Measurements from ENCODE around the gene SPPL2B. TPM values are rescaled to one million over a fixed set of nuclear protein-coding genes. Genes with fewer than 3 reads are reported as not detected.

SPPL2B gene
- polyA plus RNA-seq, 1 donor from 2014 or later = 68.7 TPM

DNA sequence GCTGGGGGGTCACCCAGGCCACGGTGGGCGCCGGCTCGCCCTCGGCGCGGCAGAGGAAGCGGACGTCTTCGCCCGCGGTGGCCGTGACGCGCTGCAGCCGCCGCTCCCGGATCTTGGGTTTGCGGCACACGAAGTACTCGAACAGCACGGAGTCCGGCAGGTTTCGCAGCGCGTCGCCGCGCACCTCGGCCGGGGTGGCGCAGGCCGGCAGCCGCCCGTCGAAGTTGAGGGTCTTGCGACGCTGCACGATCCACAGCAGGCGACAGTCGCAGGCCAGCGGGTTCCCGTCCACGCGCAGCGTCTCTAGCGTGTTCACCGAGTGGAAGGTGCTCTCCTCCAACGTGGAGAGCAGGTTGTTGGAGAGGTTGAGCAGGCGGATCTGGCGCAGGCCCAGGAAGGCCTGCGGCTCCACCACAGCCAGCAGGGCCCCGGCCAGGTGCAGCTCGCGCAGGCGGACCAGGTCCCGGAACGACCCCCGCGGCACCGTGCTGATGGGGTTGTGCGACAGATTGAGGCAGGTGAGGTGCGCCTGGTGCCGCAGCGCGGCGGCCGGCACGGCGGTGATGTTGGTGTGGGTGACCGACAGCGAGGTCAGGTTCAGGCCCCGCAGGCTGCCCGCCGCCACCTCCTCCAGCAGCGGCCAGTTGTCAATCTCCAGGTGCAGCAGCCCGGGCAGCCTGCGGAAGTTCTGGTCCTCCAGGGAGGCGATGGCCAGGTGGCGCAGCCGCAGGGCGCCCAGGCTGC is 37.9 kb upstream of the SPPL2B start:
- Histone ChIP-seq H4K20me1 (ENCODE audit: insufficient read depth) (no peaks in the 10 kb centered on the region), H3K27ac (ENCODE audit: low read length) (no peak overlapping the region), H3K27me3 (ENCODE audit: insufficient read depth, low read depth, low read length) (peaks cover 56% of the 10 kb centered on the region), H3K36me3 (ENCODE audit: insufficient read depth, low read length) (no peaks in the 10 kb centered on the region), H3K9me3 (ENCODE audit: low read length) (no peaks in the 10 kb centered on the region), H3K9ac (ENCODE audit: low read length) (peak overlapping the region; percentile 23), H3K9me2 (ENCODE audit: insufficient read depth, low read length) (no peaks in the 10 kb centered on the region), H3K4me2 (ENCODE audit: low read length) (peak overlapping the region; percentile 62), H3K4me3 (ENCODE audit: low read length) (peak overlapping the region; percentile 69), H3F3A (ENCODE audit: insufficient read depth, low read length, poor library complexity, severe bottlenecking) (no peaks in the 10 kb centered on the region), H2AFZ (ENCODE audit: low read depth, low read length) (no peak overlapping the region), H3K79me2 (replicated peaks; ENCODE audit: insufficient read depth, low read length) (no peaks in the 10 kb centered on the region)
- TF ChIP-seq EZH2 (IDR thresholded peaks at IDR 0.05; ENCODE audit: borderline replicate concordance, insufficient read depth, low read length, poor library complexity, severe bottlenecking) (no peak), SMC3 (conservative IDR thresholded peaks at IDR 0.05; ENCODE audit: poor library complexity) (no peak), RAD21 (conservative IDR thresholded peaks at IDR 0.05) (no peak), POLR2AphosphoS5 (IDR thresholded peaks at IDR 0.05) (no peak), MXI1 (conservative IDR thresholded peaks at IDR 0.05; ENCODE audit: poor library complexity, severe bottlenecking) (no peak), EP300 (conservative IDR thresholded peaks at IDR 0.05; ENCODE audit: poor library complexity, severe bottlenecking) (no peak), TAF1 (IDR thresholded peaks at IDR 0.05; ENCODE audit: low read depth) (no peak)
- TF ChIP-seq, protein P1, sequence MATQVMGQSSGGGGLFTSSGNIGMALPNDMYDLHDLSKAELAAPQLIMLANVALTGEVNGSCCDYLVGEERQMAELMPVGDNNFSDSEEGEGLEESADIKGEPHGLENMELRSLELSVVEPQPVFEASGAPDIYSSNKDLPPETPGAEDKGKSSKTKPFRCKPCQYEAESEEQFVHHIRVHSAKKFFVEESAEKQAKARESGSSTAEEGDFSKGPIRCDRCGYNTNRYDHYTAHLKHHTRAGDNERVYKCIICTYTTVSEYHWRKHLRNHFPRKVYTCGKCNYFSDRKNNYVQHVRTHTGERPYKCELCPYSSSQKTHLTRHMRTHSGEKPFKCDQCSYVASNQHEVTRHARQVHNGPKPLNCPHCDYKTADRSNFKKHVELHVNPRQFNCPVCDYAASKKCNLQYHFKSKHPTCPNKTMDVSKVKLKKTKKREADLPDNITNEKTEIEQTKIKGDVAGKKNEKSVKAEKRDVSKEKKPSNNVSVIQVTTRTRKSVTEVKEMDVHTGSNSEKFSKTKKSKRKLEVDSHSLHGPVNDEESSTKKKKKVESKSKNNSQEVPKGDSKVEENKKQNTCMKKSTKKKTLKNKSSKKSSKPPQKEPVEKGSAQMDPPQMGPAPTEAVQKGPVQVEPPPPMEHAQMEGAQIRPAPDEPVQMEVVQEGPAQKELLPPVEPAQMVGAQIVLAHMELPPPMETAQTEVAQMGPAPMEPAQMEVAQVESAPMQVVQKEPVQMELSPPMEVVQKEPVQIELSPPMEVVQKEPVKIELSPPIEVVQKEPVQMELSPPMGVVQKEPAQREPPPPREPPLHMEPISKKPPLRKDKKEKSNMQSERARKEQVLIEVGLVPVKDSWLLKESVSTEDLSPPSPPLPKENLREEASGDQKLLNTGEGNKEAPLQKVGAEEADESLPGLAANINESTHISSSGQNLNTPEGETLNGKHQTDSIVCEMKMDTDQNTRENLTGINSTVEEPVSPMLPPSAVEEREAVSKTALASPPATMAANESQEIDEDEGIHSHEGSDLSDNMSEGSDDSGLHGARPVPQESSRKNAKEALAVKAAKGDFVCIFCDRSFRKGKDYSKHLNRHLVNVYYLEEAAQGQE (IDR thresholded peaks at IDR 0.05; ENCODE audit: borderline replicate concordance) = no peak
- TF ChIP-seq, protein P2, sequence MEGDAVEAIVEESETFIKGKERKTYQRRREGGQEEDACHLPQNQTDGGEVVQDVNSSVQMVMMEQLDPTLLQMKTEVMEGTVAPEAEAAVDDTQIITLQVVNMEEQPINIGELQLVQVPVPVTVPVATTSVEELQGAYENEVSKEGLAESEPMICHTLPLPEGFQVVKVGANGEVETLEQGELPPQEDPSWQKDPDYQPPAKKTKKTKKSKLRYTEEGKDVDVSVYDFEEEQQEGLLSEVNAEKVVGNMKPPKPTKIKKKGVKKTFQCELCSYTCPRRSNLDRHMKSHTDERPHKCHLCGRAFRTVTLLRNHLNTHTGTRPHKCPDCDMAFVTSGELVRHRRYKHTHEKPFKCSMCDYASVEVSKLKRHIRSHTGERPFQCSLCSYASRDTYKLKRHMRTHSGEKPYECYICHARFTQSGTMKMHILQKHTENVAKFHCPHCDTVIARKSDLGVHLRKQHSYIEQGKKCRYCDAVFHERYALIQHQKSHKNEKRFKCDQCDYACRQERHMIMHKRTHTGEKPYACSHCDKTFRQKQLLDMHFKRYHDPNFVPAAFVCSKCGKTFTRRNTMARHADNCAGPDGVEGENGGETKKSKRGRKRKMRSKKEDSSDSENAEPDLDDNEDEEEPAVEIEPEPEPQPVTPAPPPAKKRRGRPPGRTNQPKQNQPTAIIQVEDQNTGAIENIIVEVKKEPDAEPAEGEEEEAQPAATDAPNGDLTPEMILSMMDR (IDR thresholded peaks at IDR 0.05; ENCODE audit: poor library complexity, severe bottlenecking) = no peak

DNA sequence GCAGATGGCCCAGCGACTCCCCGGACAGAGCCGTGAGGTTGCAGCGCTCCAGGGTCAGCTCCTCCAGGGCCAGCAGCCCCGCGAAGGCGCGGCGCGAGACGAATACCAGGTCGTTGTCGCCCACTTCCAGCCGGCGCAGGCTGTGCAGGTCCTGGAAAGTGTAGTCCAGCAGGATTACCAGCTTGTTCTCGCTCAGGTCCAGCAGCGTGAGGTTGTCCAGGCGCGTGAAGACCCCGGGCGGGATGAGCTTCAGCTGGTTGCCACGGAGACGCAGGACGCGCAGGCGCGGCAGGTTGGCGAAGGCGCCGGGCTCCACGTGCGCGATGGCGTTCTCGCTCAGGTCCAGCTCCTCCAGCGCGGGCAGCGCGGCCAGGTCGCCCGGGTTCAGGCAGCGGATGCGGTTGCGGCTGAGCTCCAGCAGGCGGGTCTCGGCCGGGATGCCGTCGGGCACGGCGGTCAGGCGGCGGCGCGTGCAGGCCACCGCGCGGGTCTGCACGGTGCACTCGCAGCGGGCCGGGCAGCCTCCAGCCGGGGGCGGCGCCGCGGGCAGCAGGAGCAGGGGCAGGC is 37.2 kb upstream of the SPPL2B start:
- Histone ChIP-seq H4K20me1 (ENCODE audit: insufficient read depth) (no peaks in the 10 kb centered on the region), H3K4me2 (ENCODE audit: low read length) (peak overlapping the region; percentile 62), H2AFZ (ENCODE audit: low read depth, low read length) (no peak overlapping the region), H3K27me3 (ENCODE audit: insufficient read depth, low read depth, low read length) (peaks cover 56% of the 10 kb centered on the region), H3K9ac (ENCODE audit: low read length) (peak overlapping the region; percentile 23), H3K27ac (ENCODE audit: low read length) (no peak overlapping the region), H3F3A (ENCODE audit: insufficient read depth, low read length, poor library complexity, severe bottlenecking) (no peaks in the 10 kb centered on the region), H3K4me3 (ENCODE audit: low read length) (peak overlapping the region; percentile 69), H3K79me2 (replicated peaks; ENCODE audit: insufficient read depth, low read length) (no peaks in the 10 kb centered on the region), H3K9me3 (ENCODE audit: low read length) (no peaks in the 10 kb centered on the region), H3K36me3 (ENCODE audit: insufficient read depth, low read length) (no peaks in the 10 kb centered on the region), H3K9me2 (ENCODE audit: insufficient read depth, low read length) (no peaks in the 10 kb centered on the region)
- no peak for TF ChIP-seq RAD21 (conservative IDR thresholded peaks at IDR 0.05)
- no peak for TF ChIP-seq TAF1 (IDR thresholded peaks at IDR 0.05; ENCODE audit: low read depth)
- peak; percentile 32 for TF ChIP-seq SMC3 (conservative IDR thresholded peaks at IDR 0.05; ENCODE audit: poor library complexity)
- TF ChIP-seq, protein P1 (IDR thresholded peaks at IDR 0.05; ENCODE audit: borderline replicate concordance) = no peak
- TF ChIP-seq MXI1 (conservative IDR thresholded peaks at IDR 0.05; ENCODE audit: poor library complexity, severe bottlenecking) = peak; percentile 99
- no peak for TF ChIP-seq POLR2AphosphoS5 (IDR thresholded peaks at IDR 0.05)
- TF ChIP-seq EZH2 (IDR thresholded peaks at IDR 0.05; ENCODE audit: borderline replicate concordance, insufficient read depth, low read length, poor library complexity, severe bottlenecking) = peak; percentile 95
- TF ChIP-seq, protein P2 (IDR thresholded peaks at IDR 0.05; ENCODE audit: poor library complexity, severe bottlenecking) = peak; percentile 44
- TF ChIP-seq EP300 (conservative IDR thresholded peaks at IDR 0.05; ENCODE audit: poor library complexity, severe bottlenecking) = no peak
